ENCODE results near the gene RAPGEF1.

Gene RAPGEF1

DNA sequence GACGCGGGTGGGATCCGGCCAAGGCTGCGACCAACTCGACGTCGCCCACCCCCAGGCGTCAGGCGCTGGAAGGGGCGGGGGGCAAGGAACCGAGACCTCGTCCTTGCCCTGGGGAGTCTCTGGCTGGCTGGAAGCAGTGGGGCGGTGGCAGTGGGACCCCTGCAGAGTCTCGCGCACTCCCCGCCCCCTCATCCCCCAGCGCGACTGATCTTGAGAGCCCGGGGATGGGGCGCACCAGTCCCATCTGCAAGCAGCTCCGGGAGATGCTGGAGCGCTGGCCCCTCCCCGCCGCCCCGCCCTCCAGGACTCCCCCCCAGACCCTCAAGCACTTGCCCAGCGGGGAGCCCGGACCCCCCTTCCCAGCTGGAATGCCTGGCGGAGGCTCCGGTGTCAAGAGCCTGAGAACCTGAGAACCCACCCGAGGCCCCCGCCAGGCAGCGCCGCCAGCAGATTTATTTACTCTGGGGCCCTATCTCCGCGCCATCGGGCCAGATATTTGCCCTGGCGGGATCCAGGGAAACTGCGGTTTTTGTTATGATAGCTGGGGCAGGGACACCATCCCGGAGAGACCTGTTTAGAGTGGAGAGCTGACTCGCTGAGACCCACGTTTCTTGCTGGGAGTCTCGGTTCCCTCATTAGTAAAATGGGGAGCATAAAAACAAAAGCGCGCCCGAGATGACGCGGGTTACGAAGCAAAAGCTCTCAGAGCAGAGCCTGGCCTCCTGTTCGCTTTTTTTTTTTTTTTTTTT, 193.4 kb downstream of the RAPGEF1 start:
- H3K4me3 ChIP-seq (replicated peaks; ENCODE audit: insufficient read depth, low read length), result no peak overlapping the region
- no peak overlapping the region for H3K27ac ChIP-seq (replicated peaks)
- no peak for TF ChIP-seq SPI1 (IDR thresholded peaks at IDR 0.05; ENCODE audit: borderline replicate concordance, low read depth)
- no peak for DNase-seq (ENCODE audit: low read depth in 1 of 2, low spot score in 1 of 2)
- H3K27me3 ChIP-seq (ENCODE audit: insufficient read depth, poor library complexity, severe bottlenecking), result peaks cover 11% of the 10 kb centered on the region

- peaks cover 11% of the 10 kb centered on the region for H3K27me3 ChIP-seq (ENCODE audit: insufficient read depth, poor library complexity, severe bottlenecking)
- TF ChIP-seq CTCF (IDR thresholded peaks at IDR 0.05; ENCODE audit: insufficient read depth, low read length) (no peak), POLR2AphosphoS5 (IDR thresholded peaks at IDR 0.05; ENCODE audit: low read depth) (no peak), SPI1 (IDR thresholded peaks at IDR 0.05; ENCODE audit: borderline replicate concordance, low read depth) (no peak), REST (IDR thresholded peaks at IDR 0.05; ENCODE audit: insufficient replicate concordance, low read depth) (no peak), GABPA (IDR thresholded peaks at IDR 0.05; ENCODE audit: low read depth) (no peak)
- no peak overlapping the region for H3K27ac ChIP-seq (replicated peaks)
- DNase-seq (ENCODE audit: low read depth in 1 of 2, low spot score in 1 of 2), result no peak
- no peak overlapping the region for H3K4me3 ChIP-seq (replicated peaks; ENCODE audit: insufficient read depth, low read length)
Observed at GRCh38 chr9:131545786-131546335, 194.0 kb downstream of the RAPGEF1 start.

- DNase-seq (ENCODE audit: low read depth in 1 of 2, low spot score in 1 of 2), result no peak
- no peak for TF ChIP-seq SPI1 (IDR thresholded peaks at IDR 0.05; ENCODE audit: borderline replicate concordance, low read depth)
- TF ChIP-seq GABPA (IDR thresholded peaks at IDR 0.05; ENCODE audit: low read depth), result no peak
- TF ChIP-seq REST (IDR thresholded peaks at IDR 0.05; ENCODE audit: insufficient replicate concordance, low read depth), result no peak
- TF ChIP-seq CTCF (IDR thresholded peaks at IDR 0.05; ENCODE audit: insufficient read depth, low read length), result no peak
- no peak for TF ChIP-seq POLR2AphosphoS5 (IDR thresholded peaks at IDR 0.05; ENCODE audit: low read depth)
- Histone ChIP-seq H3K27me3 (ENCODE audit: insufficient read depth, poor library complexity, severe bottlenecking) (peaks cover 11% of the 10 kb centered on the region), H3K27ac (replicated peaks) (no peak within 1 kb of the TSS), H3K4me3 (replicated peaks; ENCODE audit: insufficient read depth, low read length) (no peak within 1 kb of the TSS)
Observed at GRCh38 chr9:131545003-131545785, 194.7 kb downstream of the RAPGEF1 start, which contains the start of gene PRRT1B. PRRT1B (plus strand) TSS chr9:131545523; CDS start chr9:131545616, 93 bp downstream.

DNA sequence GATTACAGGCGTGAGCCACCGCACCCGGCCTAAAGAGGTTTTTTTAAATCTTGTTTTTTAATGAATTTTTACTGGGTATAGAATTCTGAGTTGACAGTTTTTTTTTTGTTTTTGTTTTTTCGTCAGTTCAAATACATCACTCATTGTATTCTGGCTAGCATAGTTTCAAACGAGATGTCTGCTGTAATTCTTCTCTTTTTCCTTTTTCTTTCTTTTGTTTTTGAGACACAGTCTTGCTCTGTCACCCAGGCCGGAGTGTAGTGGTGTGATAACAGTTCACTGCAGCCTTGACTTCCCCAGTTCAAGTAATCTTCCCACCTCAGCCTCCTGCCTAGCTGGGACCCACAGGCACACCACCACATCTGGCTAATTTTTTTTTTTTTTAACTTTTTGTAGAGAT, 196.7 kb downstream of the RAPGEF1 start:
- no peak overlapping the region for H3K4me3 ChIP-seq (replicated peaks; ENCODE audit: insufficient read depth, low read length)
- DNase-seq (ENCODE audit: low read depth in 1 of 2, low spot score in 1 of 2), result no peak
- TF ChIP-seq CTCF (IDR thresholded peaks at IDR 0.05; ENCODE audit: insufficient read depth, low read length), result no peak
- no peak for TF ChIP-seq SPI1 (IDR thresholded peaks at IDR 0.05; ENCODE audit: borderline replicate concordance, low read depth)
- no peak for TF ChIP-seq REST (IDR thresholded peaks at IDR 0.05; ENCODE audit: insufficient replicate concordance, low read depth)
- TF ChIP-seq GABPA (IDR thresholded peaks at IDR 0.05; ENCODE audit: low read depth), result no peak
- TF ChIP-seq POLR2AphosphoS5 (IDR thresholded peaks at IDR 0.05; ENCODE audit: low read depth), result no peak
- peaks cover 11% of the 10 kb centered on the region for H3K27me3 ChIP-seq (ENCODE audit: insufficient read depth, poor library complexity, severe bottlenecking)
- no peak overlapping the region for H3K27ac ChIP-seq (replicated peaks)
